ENCODE results near the gene NEDD4L.

NEDD4L gene

GRCh38 chr18:58152891-58153290, 108.9 kb downstream of the NEDD4L start:
- Histone ChIP-seq H3K9ac (ENCODE audit: low read depth, low read length, poor library complexity) (no peak overlapping the region), H3K4me1 (ENCODE audit: control insufficient read depth in 2 of 2, insufficient read depth in 1 of 2, low read depth in 1 of 2, low read length in 2 of 2) (no peaks in the 10 kb centered on the region), H2BK5ac (ENCODE audit: low read length) (no peak overlapping the region), H4K91ac (ENCODE audit: low read depth, low read length, poor library complexity) (no peak overlapping the region), H3K18ac (ENCODE audit: low read length) (peak overlapping the region; percentile 64), H2BK12ac (ENCODE audit: low read length) (no peak overlapping the region), H3K4ac (ENCODE audit: low read length) (no peak overlapping the region), H3K27ac (replicated peaks; ENCODE audit: low read length) (no peak overlapping the region), H4K8ac (ENCODE audit: low read depth, low read length) (no peak overlapping the region), H3K4me2 (ENCODE audit: insufficient read depth, low read length, poor library complexity, severe bottlenecking) (no peak overlapping the region), H3K14ac (ENCODE audit: low read length) (no peak overlapping the region), H3K79me1 (ENCODE audit: low read depth, low read length) (peaks cover 3% of the 10 kb centered on the region), H2AK5ac (ENCODE audit: low read depth, low read length) (no peak overlapping the region), H3K36me3 (replicated peaks in 1 of 2; ENCODE audit: control insufficient read depth in 2 of 2, insufficient read depth in 2 of 2, low read length in 2 of 2) (no peaks in the 10 kb centered on the region), H3K27me3 (ENCODE audit: control insufficient read depth in 3 of 3, insufficient read depth in 3 of 3, low read depth in 1 of 3, low read length in 3 of 3) (no peaks in the 10 kb centered on the region), H2BK15ac (ENCODE audit: low read length) (no peak overlapping the region), H3K4me3 (ENCODE audit: low read length in 2 of 2) (no peak overlapping the region), H3K9me3 (replicated peaks in 1 of 2; ENCODE audit: control insufficient read depth in 2 of 2, insufficient read depth in 1 of 2, low read depth in 1 of 2, low read length in 2 of 2) (no peaks in the 10 kb centered on the region), H2AFZ (ENCODE audit: low read length) (no peak overlapping the region), H2BK120ac (ENCODE audit: low read depth, low read length) (no peak overlapping the region), H3K23ac (ENCODE audit: low read depth, low read length, poor library complexity) (no peak overlapping the region)
- no peak for DNase-seq (ENCODE audit: low spot score)
- WGBS, 2 donors (ENCODE audit: extremely low coverage in 2 of 2, insufficient read length in 2 of 2, insufficient replicate concordance in 1 of 2), result no CpG with 5 or more reads among the region's 3 CpGs

GRCh38 chr18:58156516-58156915, 112.5 kb downstream of the NEDD4L start:
- no peak overlapping the region for H4K8ac ChIP-seq (ENCODE audit: low read depth, low read length)
- H3K18ac ChIP-seq (ENCODE audit: low read length), result no peak overlapping the region
- H2AK5ac ChIP-seq (ENCODE audit: low read depth, low read length), result no peak overlapping the region
- H4K91ac ChIP-seq (ENCODE audit: low read depth, low read length, poor library complexity), result no peak overlapping the region
- no CpG with 5 or more reads among the region's 9 CpGs for WGBS, 2 donors (ENCODE audit: extremely low coverage in 2 of 2, insufficient read length in 2 of 2, insufficient replicate concordance in 1 of 2)
- H2BK5ac ChIP-seq (ENCODE audit: low read length), result no peak overlapping the region
- H3K36me3 ChIP-seq (replicated peaks in 1 of 2; ENCODE audit: control insufficient read depth in 2 of 2, insufficient read depth in 2 of 2, low read length in 2 of 2), result no peaks in the 10 kb centered on the region
- H3K23ac ChIP-seq (ENCODE audit: low read depth, low read length, poor library complexity), result no peak overlapping the region
- H3K14ac ChIP-seq (ENCODE audit: low read length), result no peak overlapping the region
- no peak overlapping the region for H3K27ac ChIP-seq (replicated peaks; ENCODE audit: low read length)
- no peak overlapping the region for H2BK15ac ChIP-seq (ENCODE audit: low read length)
- no peak for DNase-seq (ENCODE audit: low spot score)
- H2AFZ ChIP-seq (ENCODE audit: low read length), result no peak overlapping the region
- H3K79me1 ChIP-seq (ENCODE audit: low read depth, low read length), result peaks cover 6% of the 10 kb centered on the region
- H3K4me2 ChIP-seq (ENCODE audit: insufficient read depth, low read length, poor library complexity, severe bottlenecking), result no peak overlapping the region
- no peak overlapping the region for H3K4ac ChIP-seq (ENCODE audit: low read length)
- H2BK120ac ChIP-seq (ENCODE audit: low read depth, low read length), result no peak overlapping the region
- no peaks in the 10 kb centered on the region for H3K27me3 ChIP-seq (ENCODE audit: control insufficient read depth in 3 of 3, insufficient read depth in 3 of 3, low read depth in 1 of 3, low read length in 3 of 3)
- H3K9ac ChIP-seq (ENCODE audit: low read depth, low read length, poor library complexity), result no peak overlapping the region
- no peaks in the 10 kb centered on the region for H3K9me3 ChIP-seq (replicated peaks in 1 of 2; ENCODE audit: control insufficient read depth in 2 of 2, insufficient read depth in 1 of 2, low read depth in 1 of 2, low read length in 2 of 2)
- no peak overlapping the region for H3K4me3 ChIP-seq (ENCODE audit: low read length in 2 of 2)
- H2BK12ac ChIP-seq (ENCODE audit: low read length), result no peak overlapping the region
- H3K4me1 ChIP-seq (ENCODE audit: control insufficient read depth in 2 of 2, insufficient read depth in 1 of 2, low read depth in 1 of 2, low read length in 2 of 2), result no peaks in the 10 kb centered on the region

GRCh38 chr18:58157237-58157636, 113.2 kb downstream of the NEDD4L start:
- Histone ChIP-seq H3K36me3 (replicated peaks in 1 of 2; ENCODE audit: control insufficient read depth in 2 of 2, insufficient read depth in 2 of 2, low read length in 2 of 2) (no peaks in the 10 kb centered on the region), H2BK15ac (ENCODE audit: low read length) (no peak overlapping the region), H3K27ac (replicated peaks; ENCODE audit: low read length) (no peak overlapping the region), H3K14ac (ENCODE audit: low read length) (no peak overlapping the region), H2BK120ac (ENCODE audit: low read depth, low read length) (no peak overlapping the region), H3K4me2 (ENCODE audit: insufficient read depth, low read length, poor library complexity, severe bottlenecking) (no peak overlapping the region), H3K4me1 (ENCODE audit: control insufficient read depth in 2 of 2, insufficient read depth in 1 of 2, low read depth in 1 of 2, low read length in 2 of 2) (no peaks in the 10 kb centered on the region), H3K79me1 (ENCODE audit: low read depth, low read length) (peaks cover 3% of the 10 kb centered on the region), H2AK5ac (ENCODE audit: low read depth, low read length) (no peak overlapping the region), H3K9me3 (replicated peaks in 1 of 2; ENCODE audit: control insufficient read depth in 2 of 2, insufficient read depth in 1 of 2, low read depth in 1 of 2, low read length in 2 of 2) (no peaks in the 10 kb centered on the region), H3K4ac (ENCODE audit: low read length) (no peak overlapping the region), H3K23ac (ENCODE audit: low read depth, low read length, poor library complexity) (no peak overlapping the region), H3K4me3 (ENCODE audit: low read length in 2 of 2) (no peak overlapping the region), H3K9ac (ENCODE audit: low read depth, low read length, poor library complexity) (no peak overlapping the region), H4K91ac (ENCODE audit: low read depth, low read length, poor library complexity) (no peak overlapping the region), H4K8ac (ENCODE audit: low read depth, low read length) (no peak overlapping the region), H2BK12ac (ENCODE audit: low read length) (no peak overlapping the region), H2AFZ (ENCODE audit: low read length) (no peak overlapping the region), H2BK5ac (ENCODE audit: low read length) (no peak overlapping the region), H3K27me3 (ENCODE audit: control insufficient read depth in 3 of 3, insufficient read depth in 3 of 3, low read depth in 1 of 3, low read length in 3 of 3) (no peaks in the 10 kb centered on the region), H3K18ac (ENCODE audit: low read length) (no peak overlapping the region)
- no CpG with 5 or more reads among the region's 3 CpGs for WGBS, 2 donors (ENCODE audit: extremely low coverage in 2 of 2, insufficient read length in 2 of 2, insufficient replicate concordance in 1 of 2)
- DNase-seq (ENCODE audit: low spot score), result no peak

DNA sequence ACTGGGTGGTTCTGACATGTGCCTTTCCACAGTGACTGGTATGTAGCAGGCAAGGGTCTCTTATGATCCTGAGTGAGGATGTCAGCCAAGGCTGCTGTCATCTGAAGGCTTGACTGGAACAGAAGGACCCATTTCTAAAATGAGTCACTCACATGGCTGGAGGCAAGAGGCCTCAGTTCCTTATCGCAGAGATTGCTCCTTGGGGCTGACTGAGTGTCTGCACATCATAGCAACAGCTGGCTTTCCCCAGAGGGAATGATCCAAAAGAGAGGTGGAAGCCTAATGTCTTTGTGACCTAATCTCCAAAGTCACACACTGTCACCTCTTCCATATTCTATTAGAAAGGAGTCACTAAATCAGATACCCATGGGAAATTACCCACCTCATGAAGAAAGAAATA, 114.0 kb downstream of the NEDD4L start:
- Histone ChIP-seq H3K9me3 (replicated peaks in 1 of 2; ENCODE audit: control insufficient read depth in 2 of 2, insufficient read depth in 1 of 2, low read depth in 1 of 2, low read length in 2 of 2) (no peaks in the 10 kb centered on the region), H3K36me3 (replicated peaks in 1 of 2; ENCODE audit: control insufficient read depth in 2 of 2, insufficient read depth in 2 of 2, low read length in 2 of 2) (peaks cover 0 to 2% of the 10 kb centered on the region in 2 donors), H3K4ac (ENCODE audit: low read length) (no peak overlapping the region), H3K27ac (replicated peaks; ENCODE audit: low read length) (no peak overlapping the region), H2BK12ac (ENCODE audit: low read length) (no peak overlapping the region), H2AFZ (ENCODE audit: low read length) (no peak overlapping the region), H2BK15ac (ENCODE audit: low read length) (no peak overlapping the region), H3K79me1 (ENCODE audit: low read depth, low read length) (peaks cover 3% of the 10 kb centered on the region), H4K91ac (ENCODE audit: low read depth, low read length, poor library complexity) (no peak overlapping the region), H2AK5ac (ENCODE audit: low read depth, low read length) (no peak overlapping the region), H3K9ac (ENCODE audit: low read depth, low read length, poor library complexity) (no peak overlapping the region), H3K4me2 (ENCODE audit: insufficient read depth, low read length, poor library complexity, severe bottlenecking) (no peak overlapping the region), H2BK120ac (ENCODE audit: low read depth, low read length) (no peak overlapping the region), H2BK5ac (ENCODE audit: low read length) (no peak overlapping the region), H3K4me3 (ENCODE audit: low read length in 2 of 2) (no peak overlapping the region), H3K14ac (ENCODE audit: low read length) (no peak overlapping the region), H3K18ac (ENCODE audit: low read length) (no peak overlapping the region), H3K23ac (ENCODE audit: low read depth, low read length, poor library complexity) (no peak overlapping the region), H4K8ac (ENCODE audit: low read depth, low read length) (no peak overlapping the region), H3K27me3 (ENCODE audit: control insufficient read depth in 3 of 3, insufficient read depth in 3 of 3, low read depth in 1 of 3, low read length in 3 of 3) (no peaks in the 10 kb centered on the region), H3K4me1 (ENCODE audit: control insufficient read depth in 2 of 2, insufficient read depth in 1 of 2, low read depth in 1 of 2, low read length in 2 of 2) (no peaks in the 10 kb centered on the region)
- no CpG with 5 or more reads among the region's 1 CpG for WGBS, 2 donors (ENCODE audit: extremely low coverage in 2 of 2, insufficient read length in 2 of 2, insufficient replicate concordance in 1 of 2)
- DNase-seq (ENCODE audit: low spot score), result no peak

All from neuronal stem cell (in vitro differentiated cells).